HG03280 (cell line): ENCODE data around the gene TBRG4.

Source experiments
- ATAC-seq: cut with Tn5 transposase; IDR thresholded peaks from one replicate; pipeline ENCODE4 v1.9.1; 2021; ENCODE audit warnings: mild to moderate bottlenecking, moderate library complexity; ENCODE audit not compliant: unreplicated experiment

Gene TBRG4

DNA sequence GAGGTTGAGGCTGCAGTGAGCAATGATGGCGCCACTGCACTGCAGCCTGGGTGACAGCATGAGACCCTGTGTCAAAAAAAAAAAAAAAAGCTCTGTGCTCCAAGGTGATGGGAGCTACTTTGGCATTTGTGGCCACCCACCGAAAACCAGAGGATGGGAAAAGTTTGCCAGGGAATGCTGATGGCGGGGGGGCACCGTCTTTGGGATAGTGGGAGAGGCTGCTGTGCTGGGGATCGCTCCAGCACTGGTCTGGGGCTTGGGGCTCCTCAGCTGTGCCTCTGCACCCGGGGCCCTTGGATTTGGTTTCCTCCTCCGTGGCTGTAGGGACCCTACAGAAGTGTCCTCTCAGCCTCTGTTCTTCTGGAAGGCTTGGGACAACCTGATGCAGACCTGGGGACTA is 34.4 kb upstream of the TBRG4 start:
- ATAC-seq, result no peak

DNA sequence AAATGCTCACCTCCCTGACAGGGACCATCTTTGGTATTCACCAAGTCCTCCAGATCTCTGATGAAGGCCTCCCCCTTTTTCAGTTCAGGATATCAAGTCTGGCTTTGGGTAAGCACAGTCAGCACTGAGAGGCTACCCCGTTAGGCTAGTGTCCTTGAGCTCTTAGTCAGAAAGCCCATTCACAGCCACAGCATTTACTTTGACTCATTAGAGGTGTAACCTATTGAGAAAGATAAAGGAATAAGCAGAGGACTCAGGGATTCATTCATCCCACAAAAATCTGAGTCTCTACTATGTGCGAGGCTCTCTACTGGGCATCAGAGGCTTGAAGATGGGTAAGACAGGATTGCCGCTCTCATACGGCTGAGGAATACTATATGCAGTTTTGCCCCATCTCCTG is 32.1 kb upstream of the TBRG4 start:
- no peak for ATAC-seq

DNA sequence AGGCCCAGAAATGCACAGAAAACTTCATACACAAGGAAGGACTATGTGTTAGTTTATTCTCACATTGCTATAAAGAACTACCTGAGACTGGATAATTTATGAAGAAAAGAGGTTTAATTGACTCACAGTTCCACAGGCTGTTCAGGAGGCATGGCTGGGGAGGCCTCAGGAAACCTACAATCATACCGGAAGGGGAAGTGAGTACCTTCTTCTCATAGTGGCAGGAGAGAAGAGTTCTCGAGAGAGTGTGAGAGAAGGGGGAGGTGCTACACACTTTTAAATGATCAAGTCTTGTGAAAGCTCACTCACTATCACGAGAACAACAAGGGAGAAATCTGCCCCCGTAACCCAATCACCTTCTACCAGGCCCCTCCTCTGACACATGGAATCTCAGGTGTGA is 29.3 kb upstream of the TBRG4 start:
- ATAC-seq, result no peak

DNA sequence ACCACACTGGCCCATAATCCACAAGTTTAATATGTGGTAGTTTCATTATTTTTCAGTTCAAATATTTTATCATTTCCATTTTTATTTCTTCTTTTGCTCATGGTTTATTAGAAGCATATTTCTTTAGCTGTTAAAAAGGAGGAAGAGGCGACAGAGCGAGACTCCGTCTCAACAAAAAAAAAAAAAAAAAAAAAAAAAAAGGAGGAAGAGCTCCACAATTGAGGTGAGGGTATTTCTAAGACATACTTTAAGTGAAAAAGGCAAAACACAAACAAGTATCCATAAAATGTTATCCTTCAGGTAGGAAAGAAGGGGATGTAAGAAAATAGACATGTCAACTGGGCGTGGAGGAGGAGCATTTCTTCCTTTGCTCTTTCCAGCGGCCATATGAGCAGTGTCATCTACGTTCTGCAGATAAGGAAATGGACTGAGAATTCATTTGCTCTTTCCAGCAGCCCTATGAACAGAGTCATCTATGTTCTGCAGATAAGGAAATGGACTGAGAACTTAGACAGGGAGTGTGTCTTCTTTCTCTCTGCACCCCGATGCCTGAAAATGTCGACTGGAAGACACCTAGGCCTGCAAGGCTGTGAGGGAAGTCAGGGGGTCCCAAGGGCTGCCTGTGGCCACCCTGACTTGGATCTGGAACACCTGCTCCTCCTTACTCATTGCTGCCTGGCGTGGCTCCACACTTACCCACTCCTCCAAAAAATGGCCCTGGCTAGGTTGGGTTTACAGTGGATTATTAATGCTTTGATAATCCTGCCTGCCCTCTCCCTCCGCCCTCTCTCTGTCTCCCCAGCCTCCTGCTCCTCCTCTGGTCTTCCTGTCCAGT is 27.2 kb upstream of the TBRG4 start:
- no peak for ATAC-seq

DNA sequence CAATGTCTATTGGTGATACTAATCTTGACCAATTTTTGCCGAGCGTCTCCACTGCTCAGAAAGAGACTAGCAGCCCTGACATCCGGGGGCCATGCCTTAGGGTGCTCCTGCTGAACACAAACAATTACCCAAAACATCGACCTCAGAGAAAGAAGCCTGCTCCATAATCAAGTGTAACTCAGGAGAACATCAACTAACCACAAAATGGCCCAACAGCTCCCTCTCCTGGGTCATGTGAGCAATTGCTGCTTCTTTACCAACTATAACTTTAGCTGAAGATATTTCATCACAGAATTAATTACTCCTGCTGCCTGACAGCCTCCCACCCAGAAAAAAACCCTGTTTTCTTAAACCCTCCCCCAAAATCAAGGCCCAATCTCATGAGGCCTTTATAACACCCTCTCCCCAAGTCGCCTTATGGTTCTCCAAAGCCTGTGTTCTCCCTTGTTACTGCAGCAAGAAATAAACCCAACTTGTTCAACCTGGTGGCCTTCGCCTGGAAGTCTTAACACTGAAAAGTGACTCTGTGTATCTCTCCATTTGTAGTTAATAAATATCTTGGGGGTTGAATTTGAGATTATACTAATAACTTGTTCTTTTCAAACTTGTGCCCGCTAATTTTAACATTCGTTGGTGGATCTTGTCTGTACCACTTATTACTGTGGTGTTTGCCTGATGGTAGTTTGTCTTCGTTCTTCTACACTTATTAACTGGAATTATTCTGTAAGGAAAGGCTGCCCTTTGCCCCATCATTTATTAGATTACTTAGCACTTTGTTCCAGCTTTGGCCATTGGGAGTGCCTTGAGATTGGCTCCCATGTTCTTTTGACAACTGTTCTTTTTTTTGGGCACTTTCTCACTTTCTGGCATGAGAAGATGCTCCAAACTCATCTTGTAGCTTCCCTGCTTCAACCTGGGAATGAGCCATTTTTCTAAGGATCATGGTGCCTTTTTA is 24.9 kb upstream of the TBRG4 start:
- ATAC-seq, result no peak

DNA sequence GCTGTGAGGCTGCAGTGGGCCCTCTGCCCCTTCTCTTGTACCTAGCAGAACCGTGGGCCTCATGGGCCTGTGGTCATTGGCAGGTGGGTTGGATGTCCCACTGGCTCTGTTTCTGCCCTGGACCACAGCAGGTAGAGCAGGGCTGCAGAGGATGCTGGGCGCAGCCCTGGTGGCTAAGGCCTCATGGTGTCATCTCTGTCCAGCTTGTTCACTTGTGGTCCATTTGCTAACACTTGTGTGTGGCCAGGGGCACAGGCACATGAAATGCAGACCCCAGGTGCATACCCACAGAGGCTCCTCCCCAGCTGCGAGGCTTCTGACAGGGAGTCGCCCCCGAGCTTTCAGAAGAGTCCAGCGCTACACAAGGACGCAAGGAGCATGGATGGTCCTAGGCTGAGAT is 22.4 kb upstream of the TBRG4 start:
- ATAC-seq, result no peak

DNA sequence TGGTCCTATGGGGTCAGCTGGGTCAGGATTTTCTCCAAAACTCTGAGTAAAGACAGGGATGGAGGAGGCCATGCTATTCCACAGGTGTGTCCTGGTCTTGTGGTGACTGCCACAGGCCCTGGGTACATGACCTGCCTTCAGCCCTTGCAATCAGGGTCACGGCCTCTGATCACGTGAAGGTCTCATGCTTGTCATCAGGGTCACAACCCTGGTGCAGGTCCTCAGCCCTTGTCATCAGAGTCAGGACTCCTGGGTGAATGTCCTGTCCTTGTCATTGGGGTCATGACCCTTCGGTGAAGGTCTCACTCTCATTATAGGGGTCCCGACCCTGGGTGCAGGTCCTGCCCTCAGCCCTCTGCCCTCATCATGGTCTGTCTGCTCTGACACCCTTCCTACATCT is 21.9 kb upstream of the TBRG4 start:
- ATAC-seq, result no peak

DNA sequence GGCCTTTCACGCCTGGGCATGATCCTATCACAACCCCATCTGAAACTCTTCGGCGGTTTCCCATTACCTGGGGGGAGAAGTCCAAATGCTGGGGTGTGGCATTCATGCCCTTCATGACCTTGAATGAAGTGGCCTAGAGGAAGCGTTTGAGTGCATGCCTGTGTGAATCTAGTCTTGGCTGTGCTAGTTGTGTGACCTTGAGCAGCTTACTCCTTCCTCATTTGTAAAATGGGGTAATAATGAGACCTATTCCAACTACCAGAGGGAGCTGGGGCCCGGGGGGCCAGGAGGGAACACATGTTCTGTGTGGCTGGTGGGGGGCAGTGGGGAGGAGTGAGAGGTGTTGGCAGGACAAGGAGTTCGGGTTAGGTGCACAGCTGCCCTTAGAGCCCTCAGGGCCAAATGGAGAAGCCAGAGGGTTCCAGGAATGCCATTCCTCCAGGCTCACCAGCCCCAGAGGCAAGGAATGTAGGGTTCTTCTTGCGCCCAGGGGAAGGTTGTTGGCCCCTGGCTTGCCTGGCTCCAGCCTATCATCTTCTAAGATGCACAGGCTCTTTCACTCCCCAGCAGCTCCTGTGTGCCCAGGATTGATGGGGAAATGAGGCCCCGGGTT is 21.3 kb upstream of the TBRG4 start:
- ATAC-seq, result no peak

DNA sequence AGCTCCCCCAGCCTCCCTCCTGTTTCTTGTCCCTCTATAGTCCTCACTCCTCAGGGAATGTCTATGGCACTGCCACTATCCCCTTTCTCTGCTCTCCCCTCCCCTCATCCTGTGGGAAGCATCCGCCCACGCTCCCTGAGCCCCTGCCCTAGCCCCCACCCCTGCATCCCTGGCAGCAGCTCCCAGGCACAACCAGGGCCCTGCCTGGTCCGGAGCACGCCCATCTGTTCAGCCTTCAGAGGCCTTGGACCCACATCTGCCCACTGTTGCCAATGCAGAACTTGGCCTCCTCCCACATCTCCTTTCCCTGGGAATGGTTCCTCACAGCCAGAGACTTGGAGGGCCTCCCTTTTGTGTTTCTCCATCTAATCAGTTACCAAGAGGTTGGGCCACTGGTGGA is 20.4 kb upstream of the TBRG4 start:
- ATAC-seq, result no peak

DNA sequence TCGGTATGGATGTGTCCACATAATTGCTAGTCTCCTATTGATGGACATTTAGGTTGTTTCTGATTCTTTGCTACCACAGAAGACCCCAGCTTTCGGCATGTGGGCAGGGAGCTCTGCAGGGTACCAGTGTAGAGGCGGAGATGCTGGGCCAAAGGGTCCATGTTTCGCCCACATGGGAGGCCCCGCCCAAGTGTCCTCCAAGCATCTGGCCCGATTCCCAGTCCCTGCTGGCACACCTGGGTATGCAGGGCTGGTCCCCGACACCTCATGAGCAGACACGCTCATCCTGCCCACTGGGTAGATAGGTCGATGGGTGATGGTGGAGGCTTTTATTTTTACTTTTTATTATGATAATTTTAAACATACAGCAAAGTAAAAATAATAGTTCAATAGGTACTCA is 19.4 kb upstream of the TBRG4 start:
- ATAC-seq, result no peak

DNA sequence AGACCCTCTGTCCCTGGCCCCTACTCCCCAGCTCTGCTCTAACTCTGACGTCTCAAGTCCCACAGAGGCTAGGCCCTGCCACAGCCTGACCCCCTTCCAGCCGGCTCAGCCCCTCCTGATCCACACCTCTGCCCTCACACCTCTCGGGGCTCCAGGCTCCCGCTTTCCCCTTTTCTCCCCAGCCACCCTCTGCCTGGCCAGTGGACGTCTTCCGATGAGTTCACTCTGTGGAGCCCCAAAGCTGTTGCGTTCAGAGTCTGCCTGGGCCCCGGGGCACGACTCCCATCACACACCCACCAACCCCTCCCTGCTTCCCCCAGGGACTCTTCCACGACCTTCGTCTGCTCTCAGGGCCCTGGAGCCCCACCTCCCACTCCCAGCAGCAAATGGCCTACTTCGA is 18.4 kb upstream of the TBRG4 start:
- no peak for ATAC-seq

DNA sequence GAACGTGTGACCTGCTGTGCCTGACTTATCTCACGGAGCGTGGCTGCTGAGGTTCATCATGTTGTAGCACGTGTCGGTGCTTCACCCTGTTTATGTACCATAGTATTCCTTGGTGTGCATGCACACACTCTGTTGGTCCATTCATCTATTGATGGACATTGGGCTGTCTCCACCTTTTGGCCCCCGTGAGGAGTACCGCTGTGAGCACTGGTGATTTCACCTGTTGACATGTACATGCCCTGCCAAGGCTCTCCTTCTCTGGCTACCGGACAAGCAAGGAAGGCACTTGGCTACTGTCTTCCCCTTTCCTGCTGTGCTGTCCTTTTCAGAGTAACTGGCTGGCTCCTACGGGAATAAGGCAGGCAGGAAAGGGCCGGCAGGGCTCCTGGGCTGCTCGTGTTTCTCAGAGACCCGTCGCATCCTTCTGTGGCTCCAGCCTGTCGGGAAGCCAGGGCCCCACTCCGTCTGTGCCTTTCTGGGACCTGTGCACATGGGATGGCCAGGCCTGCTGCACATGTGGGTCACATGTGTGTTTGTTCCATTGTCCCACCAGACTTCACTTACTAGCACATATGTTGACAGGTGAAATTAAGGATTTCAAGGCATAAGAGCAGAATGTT is 17.8 kb upstream of the TBRG4 start:
- no peak for ATAC-seq

DNA sequence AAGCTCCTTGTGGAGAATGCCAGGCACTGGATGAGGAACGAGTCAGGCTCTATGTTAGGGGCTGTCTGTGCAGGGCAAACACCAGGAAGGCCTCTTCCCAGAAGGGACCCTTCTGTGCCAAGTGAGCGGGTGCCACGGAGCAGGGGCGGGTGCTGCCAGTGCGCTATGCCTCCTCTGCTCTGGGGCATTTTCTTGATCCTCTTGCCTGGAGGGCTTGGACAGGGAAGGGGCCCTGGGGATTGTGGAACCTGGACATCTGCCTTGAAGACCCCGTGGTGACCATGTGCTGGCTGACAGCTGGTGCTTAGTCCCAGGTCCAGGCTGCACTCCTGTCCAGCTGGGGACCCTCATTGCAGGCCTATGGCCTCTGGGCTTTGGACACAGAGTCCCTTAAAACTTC is 15.4 kb upstream of the TBRG4 start:
- ATAC-seq, result no peak

DNA sequence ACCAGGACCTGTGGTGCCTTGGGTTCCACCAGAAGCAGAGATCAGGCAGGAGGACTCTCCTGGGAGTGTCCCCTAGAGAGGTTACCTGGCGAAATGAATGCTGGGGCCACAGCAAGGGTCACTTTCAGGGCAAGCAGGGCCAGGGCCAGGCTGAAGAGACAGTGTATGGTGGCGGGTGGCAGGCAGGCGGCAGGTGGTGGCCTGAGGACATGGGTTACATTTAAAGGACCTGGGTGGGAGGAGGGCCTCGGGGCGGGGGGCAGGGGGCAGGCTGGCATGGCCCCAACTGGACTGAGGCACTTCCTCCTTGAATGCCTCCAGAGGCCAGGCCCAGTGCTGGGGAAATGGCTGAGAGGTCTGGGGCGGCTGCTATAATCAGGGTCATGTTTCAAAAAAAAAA is 14.7 kb upstream of the TBRG4 start:
- no peak for ATAC-seq

DNA sequence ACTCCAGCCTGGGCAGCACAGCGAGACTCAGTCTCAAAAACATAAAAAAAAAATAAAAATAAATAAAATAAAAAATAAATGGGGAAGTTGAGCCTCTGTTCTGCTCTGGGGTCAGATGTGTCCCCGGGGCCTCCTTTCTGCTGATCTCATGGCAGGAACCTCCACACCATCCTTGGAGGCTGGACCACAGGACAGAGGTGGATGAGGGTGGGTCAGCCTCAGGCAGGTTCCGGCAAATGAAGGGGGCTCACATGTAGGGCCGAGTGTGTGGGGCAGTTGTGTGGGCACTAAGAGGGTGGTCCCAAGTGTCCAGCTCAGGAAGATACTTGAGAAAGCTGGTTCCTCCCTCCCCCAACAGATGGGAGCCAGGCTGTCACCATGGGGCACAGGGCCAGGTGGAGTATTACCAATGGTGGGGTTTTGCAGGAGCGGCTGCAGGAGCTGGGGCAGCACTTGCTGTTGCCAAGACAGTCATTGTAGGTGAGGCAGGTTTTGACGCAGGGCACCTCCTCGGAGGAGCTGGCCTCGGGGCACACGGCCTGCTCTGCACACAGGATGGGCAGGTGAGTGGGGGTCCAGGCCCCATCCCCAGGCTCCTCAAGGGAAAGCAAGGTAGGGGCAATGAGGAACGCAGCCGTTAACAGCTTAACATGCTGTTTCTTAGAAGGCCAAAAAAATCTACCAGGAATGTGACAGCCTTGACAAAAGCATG is 13.9 kb upstream of the TBRG4 start:
- ATAC-seq, result no peak

DNA sequence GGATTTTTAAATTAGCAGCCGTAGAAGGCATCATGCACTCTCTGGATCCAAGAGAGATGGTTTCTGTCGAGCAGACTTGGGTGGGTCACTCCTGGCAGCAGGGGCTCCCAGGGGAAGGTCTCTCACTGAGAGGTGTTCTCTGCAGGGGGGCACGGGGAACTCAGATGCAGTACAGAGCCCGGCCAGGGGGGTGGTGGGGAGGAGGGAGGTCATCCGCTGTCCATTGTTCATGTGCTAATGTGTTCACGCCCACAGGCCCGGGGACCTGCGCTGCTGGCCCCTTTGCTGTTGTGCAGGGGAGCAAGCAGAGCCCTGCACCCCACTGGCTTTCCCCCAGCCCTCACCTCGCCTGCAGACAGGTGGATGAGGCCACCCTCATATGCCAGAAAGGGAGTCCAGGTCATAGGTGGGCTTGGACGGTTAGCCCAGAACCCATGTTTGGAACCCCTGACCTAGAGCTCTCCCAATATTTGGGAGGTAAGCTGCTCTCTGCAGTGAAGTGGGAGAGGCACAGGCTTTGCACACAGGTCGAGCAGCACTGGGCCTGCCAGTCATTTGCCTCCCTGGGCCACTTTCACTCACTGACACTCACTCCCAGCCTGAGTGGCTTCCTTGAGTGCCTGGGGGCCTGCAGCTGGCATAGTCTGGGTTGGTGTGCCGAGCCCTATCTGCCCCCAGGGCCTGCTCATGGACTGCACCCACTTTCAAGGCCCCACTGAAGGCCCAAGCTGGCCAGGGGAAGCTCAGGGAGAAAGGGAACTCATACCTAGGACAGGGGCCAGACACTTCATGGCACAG is 12.6 kb upstream of the TBRG4 start:
- ATAC-seq, result no peak

DNA sequence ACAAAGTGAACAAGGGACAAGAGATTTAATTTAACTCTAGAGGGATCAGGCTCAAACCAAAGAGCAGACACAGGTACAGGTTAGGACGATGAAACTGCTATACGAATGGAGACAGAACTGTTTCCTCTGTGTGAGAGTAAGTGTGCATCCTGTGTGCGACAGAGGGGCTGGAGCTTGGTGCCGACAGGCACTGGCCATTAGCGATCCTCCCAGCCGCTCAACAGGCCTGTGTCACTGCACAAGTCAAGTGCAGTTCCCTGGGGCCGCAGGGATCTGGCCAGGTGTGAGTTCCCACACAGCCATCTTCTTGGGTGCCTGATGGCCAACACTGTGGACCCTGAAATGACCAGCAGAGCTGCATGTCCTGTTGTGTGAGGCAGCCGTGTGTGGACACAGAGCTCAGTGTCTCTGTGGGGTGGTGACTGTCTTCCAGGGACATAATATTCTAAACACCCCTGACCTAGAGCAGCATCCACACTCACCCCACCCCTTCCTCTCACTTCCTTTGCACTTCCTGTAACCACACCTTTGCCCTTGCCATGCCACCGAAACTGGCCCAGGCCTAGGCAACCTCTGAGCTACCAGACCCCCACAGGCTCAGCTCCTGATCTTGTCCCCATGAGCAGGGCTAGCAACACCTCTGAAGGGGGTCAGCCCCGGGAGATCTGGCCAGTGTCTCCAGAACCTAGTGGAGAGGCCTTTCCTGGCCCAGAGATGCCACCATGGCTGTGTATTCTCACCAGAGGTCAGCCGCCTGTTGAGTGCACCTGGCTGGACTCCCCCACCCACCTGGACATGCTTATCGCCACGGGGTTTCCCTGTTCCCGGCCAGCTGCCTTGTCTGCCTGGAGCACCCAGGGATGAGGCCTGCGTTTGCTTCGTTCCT is 11.7 kb upstream of the TBRG4 start:
- no peak for ATAC-seq

DNA sequence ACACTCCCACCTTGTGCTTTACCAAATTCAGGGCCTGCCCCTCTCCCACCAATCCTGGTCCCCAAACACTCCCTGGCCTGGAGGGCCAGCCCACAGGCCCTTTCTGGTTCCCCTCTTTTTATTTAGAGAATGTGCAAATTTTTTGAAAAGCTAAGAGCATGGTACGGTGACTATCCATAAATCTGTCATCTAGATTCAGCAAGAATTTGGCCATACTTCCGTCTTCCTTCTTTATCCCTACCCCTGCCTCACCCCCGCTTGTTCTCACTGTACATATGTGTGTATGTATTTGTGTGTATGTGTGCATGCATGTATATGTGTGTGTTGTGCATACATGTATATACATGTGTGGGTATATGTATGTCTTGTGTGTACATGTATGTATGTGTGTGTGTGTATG is 8.1 kb upstream of the TBRG4 start:
- ATAC-seq, result no peak

DNA sequence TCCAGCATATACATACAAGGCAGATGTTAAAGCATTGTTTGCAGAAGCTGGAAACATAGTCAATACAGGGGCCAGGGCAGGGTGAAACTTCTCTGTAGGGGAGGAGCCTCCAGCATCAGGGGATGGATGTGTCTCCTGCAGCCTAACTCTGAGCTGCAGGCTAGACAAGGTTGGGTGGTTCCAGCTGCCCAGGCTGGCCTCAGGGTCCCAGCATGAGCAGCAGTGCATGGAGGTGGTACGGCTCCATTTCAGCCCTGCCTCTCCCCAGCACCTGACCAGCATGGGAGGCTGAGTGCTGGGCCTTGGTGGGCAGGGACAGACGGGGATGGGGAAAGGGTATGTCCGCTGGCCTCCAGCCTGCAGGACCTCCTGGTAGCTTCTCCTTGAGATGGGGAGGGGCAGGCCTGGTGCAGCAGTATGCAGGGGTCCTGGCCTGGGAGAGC is 7.4 kb upstream of the TBRG4 start:
- ATAC-seq, result no peak
